ENCODE measurements around the gene ZNF638.
"Not testable (repeated sequence)": the region's sequence is repeated elsewhere in the genome, so short reads cannot be mapped to it uniquely, and the experiment has no call there.

The ZNF638 gene

GRCh38 chr2:71331581-71332434 lies at the start of gene ZNF638:
Gene ZNF638, plus strand, starts transcription at chr2:71331782. Its CDS starts 17,173 bp downstream, at chr2:71348955.
- peak; percentile 91 for DNase-seq

GRCh38 chr2:71281950-71282349 lies 49.6 kb upstream of the ZNF638 start:
- DNase-seq: no peak

- no peak for DNase-seq
Observed at GRCh38 chr2:71282493-71282892, 49.1 kb upstream of the ZNF638 start.

- DNase-seq: no peak
Observed at GRCh38 chr2:71283131-71283530, 48.5 kb upstream of the ZNF638 start.

GRCh38 chr2:71285706-71286105 lies 45.9 kb upstream of the ZNF638 start:
- no peak for DNase-seq

GRCh38 chr2:71291398-71291797 lies 40.2 kb upstream of the ZNF638 start:
- no peak for DNase-seq

- no peak for DNase-seq
Observed at GRCh38 chr2:71292159-71292558, 39.4 kb upstream of the ZNF638 start.

- no peak for DNase-seq
Observed at GRCh38 chr2:71298914-71299313, 32.7 kb upstream of the ZNF638 start.

GRCh38 chr2:71299507-71299906 lies 32.1 kb upstream of the ZNF638 start:
- DNase-seq: no peak

GRCh38 chr2:71303849-71304248 lies 27.7 kb upstream of the ZNF638 start:
- DNase-seq: no peak

- no peak for DNase-seq
Observed at GRCh38 chr2:71306762-71307161, 24.8 kb upstream of the ZNF638 start.

GRCh38 chr2:71313016-71313766 lies 18.4 kb upstream of the ZNF638 start:
- no peak for DNase-seq

- DNase-seq: no peak
Observed at GRCh38 chr2:71317060-71317459, 14.5 kb upstream of the ZNF638 start.

GRCh38 chr2:71317900-71318299 lies 13.7 kb upstream of the ZNF638 start:
- DNase-seq: not testable (repeated sequence)

GRCh38 chr2:71323386-71323785 lies 8.2 kb upstream of the ZNF638 start:
- DNase-seq: no peak

- no peak for DNase-seq
Observed at GRCh38 chr2:71326968-71327367, 4.6 kb upstream of the ZNF638 start.

GRCh38 chr2:71327916-71328315 lies 3.7 kb upstream of the ZNF638 start:
- no peak for DNase-seq

- no peak for DNase-seq
Observed at GRCh38 chr2:71330155-71330554, 1.4 kb upstream of the ZNF638 start.

- DNase-seq: no peak
Observed at GRCh38 chr2:71330585-71331330, 824 bp upstream of the ZNF638 start.

- not testable (repeated sequence) for DNase-seq
Observed at GRCh38 chr2:71331331-71331580, 326 bp upstream of the ZNF638 start.

GRCh38 chr2:71332435-71332796 lies 834 bp downstream of the ZNF638 start:
- no peak for DNase-seq

GRCh38 chr2:71333619-71334018 lies 2.0 kb downstream of the ZNF638 start:
- DNase-seq: no peak

GRCh38 chr2:71336384-71336783 lies 4.8 kb downstream of the ZNF638 start:
- no peak for DNase-seq

- DNase-seq: no peak
Observed at GRCh38 chr2:71336802-71337201, 5.2 kb downstream of the ZNF638 start.
